ENCODE results near the gene PLCH1. TPM values are rescaled to one million over a fixed set of nuclear protein-coding genes. Genes with fewer than 3 reads are reported as not detected.
"Not testable (repeated sequence)": the region's sequence is repeated elsewhere in the genome, so short reads cannot be mapped to it uniquely, and the experiment has no call there.

The PLCH1 gene
- total RNA-seq, 1 donor from 2014 or later = not detected

DNA sequence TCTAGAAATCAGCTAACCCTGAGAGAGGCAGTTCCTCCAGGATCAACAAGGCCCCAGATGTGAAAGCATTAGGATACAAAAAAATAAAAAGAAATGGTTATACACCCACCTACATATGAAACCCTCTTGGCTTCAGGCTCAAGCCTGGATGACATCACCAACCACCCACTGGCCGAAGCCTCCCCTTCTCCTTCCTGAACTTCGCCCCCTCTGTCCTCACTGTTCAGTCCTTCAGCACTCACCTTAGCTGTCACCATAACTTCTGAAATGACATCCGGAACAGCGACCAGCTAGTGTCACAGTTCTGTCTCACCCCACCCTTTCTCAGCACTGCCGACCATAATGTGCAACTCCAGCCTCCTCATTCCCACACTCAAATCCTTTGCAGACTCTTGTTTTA is 98.7 kb downstream of the PLCH1 start:
- Mint-ChIP-seq H3K27ac (ENCODE audit: unreplicated experiment) (no peak overlapping the region), H3K4me3 (ENCODE audit: unreplicated experiment) (no peak overlapping the region), H3K9me3 (ENCODE audit: unreplicated experiment) (no peaks in the 10 kb centered on the region), H3K36me3 (ENCODE audit: unreplicated experiment) (no peaks in the 10 kb centered on the region), H3K4me1 (ENCODE audit: unreplicated experiment) (no peaks in the 10 kb centered on the region), H3K27me3 (ENCODE audit: unreplicated experiment) (no peaks in the 10 kb centered on the region)
- no peak for TF ChIP-seq CTCF (IDR thresholded peaks at IDR 0.05)
- no peak for DNase-seq (ENCODE audit: extremely low spot score, unreplicated experiment)

DNA sequence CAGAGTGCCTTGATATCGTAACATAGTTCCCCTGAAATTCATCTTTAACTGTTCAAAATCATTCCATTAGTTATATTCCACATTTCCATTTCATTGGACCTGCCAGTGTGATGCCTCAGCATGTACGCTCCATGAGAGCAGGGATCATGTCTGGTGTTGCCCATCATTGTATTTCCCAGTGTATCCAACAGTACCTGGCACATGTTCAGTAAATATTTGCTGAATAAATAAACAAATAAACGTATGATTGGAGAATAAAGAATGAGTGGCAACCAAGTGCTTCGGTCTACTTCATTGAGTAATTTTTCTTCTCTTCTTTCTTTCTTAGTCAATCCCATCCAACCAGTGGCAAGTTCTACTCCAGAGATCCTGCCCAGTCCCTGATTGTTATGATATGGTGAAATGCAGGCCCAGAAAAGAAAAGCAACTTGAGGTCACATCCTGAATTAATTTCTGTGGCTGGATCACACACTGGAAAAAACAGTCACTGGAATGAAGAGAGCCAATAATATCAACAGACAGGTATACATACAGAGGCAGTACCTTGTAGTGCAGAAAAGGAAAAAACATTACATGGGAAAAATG is 101.2 kb downstream of the PLCH1 start:
- no peaks in the 10 kb centered on the region for H3K36me3 Mint-ChIP-seq (ENCODE audit: unreplicated experiment)
- no peaks in the 10 kb centered on the region for H3K27me3 Mint-ChIP-seq (ENCODE audit: unreplicated experiment)
- no peak for TF ChIP-seq CTCF (IDR thresholded peaks at IDR 0.05)
- no peak overlapping the region for H3K4me3 Mint-ChIP-seq (ENCODE audit: unreplicated experiment)
- H3K4me1 Mint-ChIP-seq (ENCODE audit: unreplicated experiment) = no peaks in the 10 kb centered on the region
- no peak for DNase-seq (ENCODE audit: extremely low spot score, unreplicated experiment)
- H3K27ac Mint-ChIP-seq (ENCODE audit: unreplicated experiment) = no peak overlapping the region
- H3K9me3 Mint-ChIP-seq (ENCODE audit: unreplicated experiment) = no peaks in the 10 kb centered on the region

GRCh38 chr3:155641956-155642355 is 102.9 kb downstream of the PLCH1 start:
- no peak overlapping the region for H3K27ac Mint-ChIP-seq (ENCODE audit: unreplicated experiment)
- peaks cover 2% of the 10 kb centered on the region for H3K27me3 Mint-ChIP-seq (ENCODE audit: unreplicated experiment)
- no peaks in the 10 kb centered on the region for H3K9me3 Mint-ChIP-seq (ENCODE audit: unreplicated experiment)
- no peak for DNase-seq (ENCODE audit: extremely low spot score, unreplicated experiment)
- H3K4me1 Mint-ChIP-seq (ENCODE audit: unreplicated experiment) = no peaks in the 10 kb centered on the region
- H3K4me3 Mint-ChIP-seq (ENCODE audit: unreplicated experiment) = no peak overlapping the region
- no peaks in the 10 kb centered on the region for H3K36me3 Mint-ChIP-seq (ENCODE audit: unreplicated experiment)
- no peak for TF ChIP-seq CTCF (IDR thresholded peaks at IDR 0.05)

- no peak overlapping the region for H3K27ac Mint-ChIP-seq (ENCODE audit: unreplicated experiment)
- H3K4me3 Mint-ChIP-seq (ENCODE audit: unreplicated experiment) = no peak overlapping the region
- no peaks in the 10 kb centered on the region for H3K9me3 Mint-ChIP-seq (ENCODE audit: unreplicated experiment)
- no peaks in the 10 kb centered on the region for H3K36me3 Mint-ChIP-seq (ENCODE audit: unreplicated experiment)
- no peaks in the 10 kb centered on the region for H3K4me1 Mint-ChIP-seq (ENCODE audit: unreplicated experiment)
- no peak for TF ChIP-seq CTCF (IDR thresholded peaks at IDR 0.05)
- H3K27me3 Mint-ChIP-seq (ENCODE audit: unreplicated experiment) = peaks cover 2% of the 10 kb centered on the region
- no peak for DNase-seq (ENCODE audit: extremely low spot score, unreplicated experiment)
These were observed 104.8 kb downstream of the PLCH1 start for GRCh38 chr3:155640098-155640497.

DNA sequence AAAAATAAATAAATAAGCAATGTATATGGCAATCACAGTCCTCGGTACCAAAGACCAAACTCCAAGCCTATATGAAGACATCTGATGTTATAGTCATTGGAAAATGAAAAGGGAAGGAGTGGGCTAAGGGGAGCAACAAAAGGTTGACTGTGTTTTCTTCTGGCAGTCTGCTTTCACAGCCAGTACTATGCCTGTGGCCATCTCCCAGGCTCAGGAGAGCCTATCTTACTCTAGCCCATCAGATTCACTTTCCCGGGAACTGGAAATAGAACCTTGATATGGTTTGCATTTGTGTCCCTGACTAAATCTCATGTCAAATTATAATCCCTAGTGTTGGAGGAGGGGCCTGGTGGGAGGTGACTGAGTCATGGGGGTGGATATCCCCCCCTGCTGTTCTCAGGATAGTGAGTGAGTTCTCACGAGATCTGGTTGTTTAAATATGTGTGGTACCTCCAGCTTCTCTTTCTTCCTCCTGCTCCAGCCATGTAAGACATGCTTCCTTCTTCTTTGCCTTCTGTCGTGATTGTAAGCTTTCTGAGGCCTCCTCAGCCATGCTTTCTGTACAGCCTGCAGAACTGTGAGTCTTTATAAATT is 105.3 kb downstream of the PLCH1 start:
- no peaks in the 10 kb centered on the region for H3K9me3 Mint-ChIP-seq (ENCODE audit: unreplicated experiment)
- H3K4me3 Mint-ChIP-seq (ENCODE audit: unreplicated experiment) = no peak overlapping the region
- H3K27ac Mint-ChIP-seq (ENCODE audit: unreplicated experiment) = no peak overlapping the region
- H3K36me3 Mint-ChIP-seq (ENCODE audit: unreplicated experiment) = no peaks in the 10 kb centered on the region
- no peak for DNase-seq (ENCODE audit: extremely low spot score, unreplicated experiment)
- H3K27me3 Mint-ChIP-seq (ENCODE audit: unreplicated experiment) = peaks cover 2% of the 10 kb centered on the region
- H3K4me1 Mint-ChIP-seq (ENCODE audit: unreplicated experiment) = no peaks in the 10 kb centered on the region
- TF ChIP-seq CTCF (IDR thresholded peaks at IDR 0.05) = no peak

- not testable (repeated sequence) for H3K4me3 Mint-ChIP-seq (ENCODE audit: unreplicated experiment); H3K9me3 Mint-ChIP-seq (ENCODE audit: unreplicated experiment)
These were observed 106.4 kb downstream of the PLCH1 start for GRCh38 chr3:155638461-155638860.

More at GRCh38 chr3:155638461-155638860, 106.4 kb downstream of the PLCH1 start:
- not testable (repeated sequence) for H3K4me1 Mint-ChIP-seq (ENCODE audit: unreplicated experiment); H3K27me3 Mint-ChIP-seq (ENCODE audit: unreplicated experiment); H3K36me3 Mint-ChIP-seq (ENCODE audit: unreplicated experiment); DNase-seq (ENCODE audit: extremely low spot score, unreplicated experiment); H3K27ac Mint-ChIP-seq (ENCODE audit: unreplicated experiment)

All from osteocyte (in vitro differentiated cells).